Muscle layer of duodenum (tissue), 2 donors: Measurements from ENCODE around the gene TRABD.
"Not testable (repeated sequence)": the region's sequence is repeated elsewhere in the genome, so short reads cannot be mapped to it uniquely, and the experiment has no call there.

ENCODE experiments used
- H3K27ac ChIP-seq: one replicate; pipeline ENCODE4 v1.7.0; 2013; ENCODE audit warnings: mild to moderate bottlenecking, low read length
- H3K27me3 ChIP-seq: one replicate; pipeline ENCODE4 v1.7.0; 2013; ENCODE audit warnings: low read depth, mild to moderate bottlenecking, control low read depth, low read length
- H3K36me3 ChIP-seq, 2 donors: one replicate each; pipeline ENCODE4 v1.7.0; 2013; ENCODE audit warnings: low read length in 2 of 2, control low read depth in 1 of 2, mild to moderate bottlenecking in 1 of 2; ENCODE audit not compliant: insufficient read depth in 2 of 2, control insufficient read depth in 1 of 2
- H3K4me1 ChIP-seq, 2 donors: one replicate each; pipeline ENCODE4 v1.7.0; 2013; ENCODE audit warnings: low read length in 2 of 2, mild to moderate bottlenecking in 2 of 2, control low read depth in 1 of 2, moderate library complexity in 1 of 2; ENCODE audit not compliant: insufficient read depth in 2 of 2, control insufficient read depth in 1 of 2
- H3K4me3 ChIP-seq, 2 donors: one replicate each; pipeline ENCODE4 v1.7.0; 2013; ENCODE audit warnings: low read length in 2 of 2, low read depth in 1 of 2, mild to moderate bottlenecking in 1 of 2
- H3K9me3 ChIP-seq, 2 donors: one replicate each; pipeline ENCODE4 v1.7.0; 2013; ENCODE audit warnings: low read length in 2 of 2, control low read depth in 1 of 2, mild to moderate bottlenecking in 1 of 2; ENCODE audit not compliant: control insufficient read depth in 1 of 2
- donor health status: healthy.

The TRABD gene

GRCh38 chr22:50185375-50186087 lies at the start of gene TRABD:
TSS of gene TRABD (plus strand) at chr22:50185913. CDS start at chr22:50193061, 7,148 bp downstream.
- Histone ChIP-seq H3K9me3 (no peaks in the 10 kb centered on the region), H3K4me3 (peak within 1 kb of the TSS; percentile 52 to 73), H3K27me3 (no peaks in the 10 kb centered on the region), H3K36me3 (no peaks in the 10 kb centered on the region), H3K27ac (no peak within 1 kb of the TSS), H3K4me1 (peaks cover 3 to 46% of the 10 kb centered on the region in 2 donors)

GRCh38 chr22:50136581-50137015 lies 49.1 kb upstream of the TRABD start:
- Histone ChIP-seq H3K27me3 (no peaks in the 10 kb centered on the region), H3K4me3 (no peak overlapping the region), H3K4me1 (no peaks in the 10 kb centered on the region), H3K36me3 (no peaks in the 10 kb centered on the region), H3K27ac (no peak overlapping the region), H3K9me3 (no peaks in the 10 kb centered on the region)

- H3K4me3 ChIP-seq, H3K9me3 ChIP-seq, H3K27me3 ChIP-seq, H3K4me1 ChIP-seq, H3K36me3 ChIP-seq, H3K27ac ChIP-seq: not testable (repeated sequence)
These were observed 48.4 kb upstream of the TRABD start for GRCh38 chr22:50137277-50137676.

GRCh38 chr22:50138041-50138440 lies 47.7 kb upstream of the TRABD start:
- no peak overlapping the region for H3K4me3 ChIP-seq
- no peak overlapping the region for H3K27ac ChIP-seq
- no peaks in the 10 kb centered on the region for H3K9me3 ChIP-seq
- no peaks in the 10 kb centered on the region for H3K27me3 ChIP-seq
- H3K4me1 ChIP-seq = no peaks in the 10 kb centered on the region
- no peaks in the 10 kb centered on the region for H3K36me3 ChIP-seq

- no peak overlapping the region for H3K27ac ChIP-seq
- no peaks in the 10 kb centered on the region for H3K27me3 ChIP-seq
- H3K4me1 ChIP-seq = no peaks in the 10 kb centered on the region
- H3K4me3 ChIP-seq = no peak overlapping the region
- no peaks in the 10 kb centered on the region for H3K36me3 ChIP-seq
- H3K9me3 ChIP-seq = no peaks in the 10 kb centered on the region
These were observed 46.7 kb upstream of the TRABD start for GRCh38 chr22:50138988-50139387.

- Histone ChIP-seq H3K9me3 (no peaks in the 10 kb centered on the region), H3K36me3 (no peaks in the 10 kb centered on the region), H3K4me1 (no peaks in the 10 kb centered on the region), H3K27ac (no peak overlapping the region), H3K27me3 (no peaks in the 10 kb centered on the region), H3K4me3 (no peak overlapping the region)
These were observed 45.8 kb upstream of the TRABD start for GRCh38 chr22:50139843-50140415.

- H3K27ac ChIP-seq = no peak overlapping the region
- H3K9me3 ChIP-seq = no peaks in the 10 kb centered on the region
- H3K4me3 ChIP-seq = no peak overlapping the region
- H3K27me3 ChIP-seq = no peaks in the 10 kb centered on the region
- H3K4me1 ChIP-seq = no peaks in the 10 kb centered on the region
- no peaks in the 10 kb centered on the region for H3K36me3 ChIP-seq
These were observed 45.1 kb upstream of the TRABD start for GRCh38 chr22:50140615-50141014.

GRCh38 chr22:50141462-50141861 lies 44.3 kb upstream of the TRABD start:
- no peaks in the 10 kb centered on the region for H3K9me3 ChIP-seq
- no peaks in the 10 kb centered on the region for H3K27me3 ChIP-seq
- H3K27ac ChIP-seq = no peak overlapping the region
- no peak overlapping the region for H3K4me3 ChIP-seq
- H3K36me3 ChIP-seq = no peaks in the 10 kb centered on the region
- H3K4me1 ChIP-seq = no peaks in the 10 kb centered on the region

- no peaks in the 10 kb centered on the region for H3K27me3 ChIP-seq
- H3K4me3 ChIP-seq = no peak overlapping the region
- no peaks in the 10 kb centered on the region for H3K9me3 ChIP-seq
- peaks cover 0 to under 1% of the 10 kb centered on the region in 2 donors for H3K4me1 ChIP-seq
- no peaks in the 10 kb centered on the region for H3K36me3 ChIP-seq
- H3K27ac ChIP-seq = no peak overlapping the region
These were observed 43.8 kb upstream of the TRABD start for GRCh38 chr22:50141891-50142363.

GRCh38 chr22:50143096-50143495 lies 42.6 kb upstream of the TRABD start:
- no peaks in the 10 kb centered on the region for H3K36me3 ChIP-seq
- H3K9me3 ChIP-seq = no peaks in the 10 kb centered on the region
- H3K4me3 ChIP-seq = no peak overlapping the region
- no peak overlapping the region for H3K27ac ChIP-seq
- H3K4me1 ChIP-seq = peaks cover 0 to 12% of the 10 kb centered on the region in 2 donors
- no peaks in the 10 kb centered on the region for H3K27me3 ChIP-seq

- no peaks in the 10 kb centered on the region for H3K9me3 ChIP-seq
- H3K4me1 ChIP-seq = peaks cover 0 to 15% of the 10 kb centered on the region in 2 donors
- no peaks in the 10 kb centered on the region for H3K36me3 ChIP-seq
- no peak overlapping the region for H3K27ac ChIP-seq
- H3K27me3 ChIP-seq = no peaks in the 10 kb centered on the region
- H3K4me3 ChIP-seq = no peak overlapping the region
These were observed 41.6 kb upstream of the TRABD start for GRCh38 chr22:50144005-50144614.
